ENCODE data around the gene MRPS27.

- TF ChIP-seq POLR2A (IDR thresholded peaks at IDR 0.05; ENCODE audit: insufficient read depth in 1 of 2, low read depth in 2 of 2, low read length in 2 of 2) (no peak), MAF1 (CRISPR knock-in tag; IDR thresholded peaks at IDR 0.05; ENCODE audit: borderline replicate concordance) (no peak), LCORL (IDR thresholded peaks at IDR 0.05) (no peak), LCORL (CRISPR knock-in tag; IDR thresholded peaks at IDR 0.05) (no peak), ARNTL (CRISPR knock-in tag; IDR thresholded peaks at IDR 0.05) (no peak), ZNF737 (CRISPR knock-in tag; IDR thresholded peaks at IDR 0.05; ENCODE audit: borderline replicate concordance) (no peak), SMC3 (IDR thresholded peaks at IDR 0.05; ENCODE audit: low read length) (no peak), BHLHE40 (IDR thresholded peaks at IDR 0.05; ENCODE audit: low read length) (no peak), FOXJ3 (CRISPR knock-in tag; IDR thresholded peaks at IDR 0.05; ENCODE audit: borderline replicate concordance) (no peak)
Observed at GRCh38 chr5:72237415-72237814, 82.6 kb downstream of the MRPS27 start.

Data from HepG2 (cell line).